Fibroblast of peridontal ligament (primary cell): ENCODE measurements around the gene SYCP2.

ENCODE experiments used
- DNase-seq: peaks from one replicate; pipeline ENCODE4 v3.0.0-alpha.2; 2010; ENCODE audit errors: extremely low read depth

SYCP2 gene

DNA sequence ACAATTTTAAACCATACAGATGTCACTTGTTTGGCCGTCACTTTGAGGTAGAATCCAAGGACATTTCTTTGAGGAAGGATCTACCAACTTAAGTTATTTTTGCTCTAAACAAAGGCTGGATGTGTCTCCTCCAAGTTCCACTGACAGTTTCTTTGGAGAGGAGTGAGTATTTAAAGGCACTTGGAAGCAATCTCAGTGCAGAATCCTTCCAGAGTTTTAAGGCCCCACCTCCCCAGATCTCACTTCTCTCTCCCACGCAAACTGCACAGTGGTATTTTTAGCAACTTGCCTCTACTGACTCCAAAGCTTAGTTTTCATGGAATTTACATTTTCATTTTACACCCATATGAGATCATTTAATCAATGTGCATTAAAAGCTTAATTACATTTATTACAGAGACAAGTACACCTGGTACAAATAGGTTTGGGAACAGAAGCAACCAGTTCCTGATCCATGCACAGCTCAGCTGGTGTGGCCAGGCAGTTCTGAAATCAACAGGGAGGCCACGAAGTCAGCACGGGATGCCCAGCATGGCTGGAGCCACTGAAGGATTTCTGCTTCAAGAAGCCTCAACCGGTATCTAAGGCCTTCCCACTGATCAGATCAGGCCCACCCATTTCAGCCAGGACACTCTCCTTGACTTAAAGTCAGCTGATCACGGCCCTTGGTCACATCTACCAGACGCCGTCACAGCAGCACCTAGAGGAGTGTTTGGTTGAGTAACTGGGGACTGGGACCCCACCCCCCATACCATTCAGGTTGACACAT, 109.8 kb downstream of the SYCP2 start:
- DNase-seq: no peak

DNA sequence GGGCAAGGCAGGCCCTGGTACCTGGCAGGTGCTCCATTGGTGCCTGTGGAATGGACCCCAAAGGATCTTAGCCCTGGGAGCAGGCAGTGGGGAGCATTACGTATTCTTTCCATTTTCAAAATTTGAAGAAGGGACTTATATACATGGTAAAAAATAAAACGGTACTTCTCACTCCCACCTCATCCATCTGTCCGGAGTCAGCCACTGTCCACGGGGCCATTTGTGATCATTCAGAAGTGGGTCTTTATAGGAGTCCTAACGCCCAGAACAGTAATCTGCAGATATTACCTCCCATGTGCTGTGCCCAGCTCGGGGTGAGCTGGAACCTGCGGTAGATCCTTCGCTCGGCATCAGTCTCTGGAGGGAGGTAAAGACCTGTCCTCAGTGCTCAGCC, 110.4 kb downstream of the SYCP2 start:
- DNase-seq: no peak

DNA sequence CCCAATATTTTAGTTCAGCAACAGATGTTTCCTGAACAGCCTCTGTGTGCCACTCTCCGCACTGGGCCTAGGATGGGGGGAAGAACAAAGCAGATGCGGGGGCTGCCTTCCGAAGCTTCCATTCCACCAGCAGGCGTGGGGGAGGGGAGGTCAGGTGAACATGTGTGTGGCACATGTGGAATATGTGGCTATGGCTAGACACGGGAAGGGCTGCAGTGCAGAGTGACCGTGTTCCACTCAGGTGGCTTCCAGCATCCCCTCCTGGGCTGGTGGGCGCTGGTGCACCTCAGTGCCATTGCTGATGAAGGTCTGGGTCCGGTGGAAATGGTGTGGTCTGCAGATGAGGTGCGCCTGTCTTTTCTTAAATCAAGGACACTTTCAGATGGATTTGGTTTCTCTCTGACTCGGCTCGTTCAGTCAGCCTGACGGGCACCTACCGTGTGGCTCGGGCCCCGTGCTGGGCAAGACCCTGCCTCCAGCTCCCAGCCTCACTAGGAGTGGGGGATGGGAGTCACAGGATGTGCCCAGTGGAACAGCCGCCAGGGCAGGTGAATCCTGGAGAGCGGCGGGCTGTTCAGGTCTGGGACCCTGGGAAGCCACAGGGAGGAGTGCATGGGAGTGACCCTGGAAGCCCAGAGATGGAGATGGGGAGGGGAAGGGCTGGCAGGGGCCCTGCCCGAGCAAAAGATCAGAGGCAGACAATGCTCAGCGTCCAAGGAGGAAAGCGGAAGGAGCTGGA, 111.0 kb downstream of the SYCP2 start:
- DNase-seq: no peak

DNA sequence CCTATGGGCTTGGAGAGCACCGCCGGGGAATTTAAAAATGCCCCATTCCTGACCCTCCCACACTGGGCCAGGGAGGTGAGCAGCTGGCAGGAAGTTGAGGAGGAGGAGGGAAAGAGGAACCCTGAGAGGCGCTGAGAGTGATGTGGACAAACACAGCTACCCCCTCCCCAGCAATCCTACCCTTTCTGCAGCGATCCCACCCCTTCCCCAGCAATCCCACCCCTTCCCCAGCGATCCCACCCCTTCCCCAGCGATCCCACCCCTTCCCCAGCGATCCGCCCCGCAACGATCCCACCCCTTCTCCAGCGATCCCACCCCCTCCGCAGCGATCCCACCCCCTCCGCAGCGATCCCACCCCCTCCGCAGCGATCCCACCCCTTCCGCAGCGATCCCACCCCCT, 111.6 kb downstream of the SYCP2 start:
- DNase-seq: no peak

DNA sequence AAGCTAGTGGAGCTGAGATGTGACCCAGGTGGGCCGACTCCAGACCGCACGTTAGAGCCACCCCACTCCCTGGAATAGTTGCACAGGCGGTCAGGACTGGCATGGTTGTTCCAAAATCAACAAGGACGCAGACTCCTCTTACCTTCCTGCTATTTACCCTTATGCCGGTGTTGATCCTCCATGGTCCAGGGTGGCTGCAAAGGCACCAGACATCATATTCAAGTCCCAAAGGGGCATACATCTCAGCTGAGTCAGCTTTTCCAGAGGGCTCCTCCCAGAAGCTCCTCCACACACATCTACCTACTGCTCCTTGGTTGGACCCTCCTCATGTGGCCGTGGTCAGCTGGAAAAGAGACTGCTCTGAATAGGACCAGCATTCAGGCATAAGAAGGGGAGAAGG, 112.2 kb downstream of the SYCP2 start:
- DNase-seq: no peak

DNA sequence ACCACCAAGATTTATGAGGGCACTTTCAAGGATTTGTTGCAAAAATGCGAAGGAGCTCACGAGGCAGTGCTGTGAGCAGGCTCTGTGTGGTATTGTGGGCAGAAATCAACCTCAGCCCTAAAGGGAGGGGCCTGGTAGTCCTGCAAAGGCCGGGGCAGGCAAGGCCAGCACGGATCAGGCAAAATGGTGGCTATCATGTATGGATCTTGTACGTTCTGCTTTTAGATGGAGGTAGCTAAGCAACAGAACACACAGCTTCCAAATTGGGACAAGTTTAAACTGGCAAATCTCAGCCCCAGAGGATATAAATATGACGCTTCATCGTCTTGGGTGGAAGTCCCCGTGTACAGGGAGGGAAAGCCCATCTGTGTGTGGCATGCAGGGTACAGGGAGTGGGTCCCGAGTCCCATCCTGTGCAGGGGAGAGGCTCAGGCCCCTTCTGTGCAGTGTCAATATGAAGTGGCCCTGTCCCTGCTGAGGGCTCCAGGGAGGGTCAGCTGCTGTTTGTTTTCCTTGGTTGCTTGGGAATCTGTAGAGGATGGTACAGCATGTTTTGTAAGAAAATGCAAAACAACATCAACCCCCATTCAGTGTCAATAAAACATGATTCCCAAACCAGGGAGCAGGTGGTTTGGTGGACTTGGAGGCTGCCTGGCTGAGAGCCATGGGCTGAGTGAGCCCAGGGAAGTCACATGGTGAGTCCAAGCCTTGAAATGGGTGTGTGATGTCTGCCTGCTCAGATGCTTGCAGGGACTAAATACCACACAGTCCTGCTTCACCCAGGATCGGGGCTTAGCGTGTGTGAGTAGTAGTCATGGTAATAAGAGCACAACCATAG, 113.0 kb downstream of the SYCP2 start:
- DNase-seq: no peak

DNA sequence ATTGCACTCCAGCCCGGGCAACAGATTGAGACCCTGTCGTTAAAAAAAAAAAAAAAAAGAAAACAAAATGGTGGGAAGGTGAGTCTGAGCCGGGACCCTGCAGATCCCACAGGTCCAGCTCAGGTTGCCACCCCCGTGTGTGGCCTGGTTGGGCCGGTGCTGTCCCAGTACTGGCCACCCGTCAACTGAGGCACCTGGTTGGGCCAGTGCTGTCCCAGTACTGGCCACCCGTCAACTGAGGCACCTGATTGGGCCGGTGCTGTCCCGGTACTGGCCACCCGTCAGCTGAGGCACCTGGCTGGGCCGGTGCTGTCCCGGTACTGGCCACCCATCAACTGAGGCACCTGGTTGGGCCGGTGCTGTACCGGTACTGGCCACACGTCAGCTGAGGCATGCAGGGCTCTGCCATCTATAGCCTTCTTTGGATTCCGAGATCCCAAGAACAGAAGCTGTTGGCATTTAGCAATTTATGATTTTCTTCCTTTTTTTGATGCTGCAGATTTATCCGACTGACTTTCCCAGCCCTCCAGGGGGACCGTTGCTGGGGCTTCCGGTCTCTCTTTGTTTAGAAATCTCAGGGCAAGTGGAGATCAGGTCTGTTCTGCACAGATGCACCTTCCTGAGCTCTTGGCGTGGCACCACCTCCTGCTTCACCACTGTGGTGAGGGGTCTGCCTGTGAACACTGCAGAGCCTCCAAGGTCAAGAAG, 113.8 kb downstream of the SYCP2 start:
- DNase-seq: no peak

DNA sequence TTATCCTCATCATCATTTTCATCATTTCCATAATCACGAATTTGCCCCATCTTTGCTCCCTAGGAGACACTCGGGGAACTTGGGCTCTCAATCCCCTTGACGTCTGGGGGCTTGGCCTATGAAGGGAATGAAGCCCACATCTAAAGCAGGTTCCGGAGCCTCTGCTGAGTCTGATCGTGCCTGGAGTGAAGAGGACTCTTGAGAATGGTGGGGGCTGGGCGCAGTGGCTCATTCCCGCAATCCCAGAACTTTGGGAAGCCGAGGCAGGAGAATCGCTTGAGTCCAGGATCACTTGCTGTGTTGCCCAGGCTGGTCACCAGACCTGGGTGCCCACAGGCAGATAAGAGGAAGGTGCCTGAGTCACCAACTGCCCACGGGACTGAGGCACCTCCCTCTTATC, 114.5 kb downstream of the SYCP2 start:
- no peak for DNase-seq

DNA sequence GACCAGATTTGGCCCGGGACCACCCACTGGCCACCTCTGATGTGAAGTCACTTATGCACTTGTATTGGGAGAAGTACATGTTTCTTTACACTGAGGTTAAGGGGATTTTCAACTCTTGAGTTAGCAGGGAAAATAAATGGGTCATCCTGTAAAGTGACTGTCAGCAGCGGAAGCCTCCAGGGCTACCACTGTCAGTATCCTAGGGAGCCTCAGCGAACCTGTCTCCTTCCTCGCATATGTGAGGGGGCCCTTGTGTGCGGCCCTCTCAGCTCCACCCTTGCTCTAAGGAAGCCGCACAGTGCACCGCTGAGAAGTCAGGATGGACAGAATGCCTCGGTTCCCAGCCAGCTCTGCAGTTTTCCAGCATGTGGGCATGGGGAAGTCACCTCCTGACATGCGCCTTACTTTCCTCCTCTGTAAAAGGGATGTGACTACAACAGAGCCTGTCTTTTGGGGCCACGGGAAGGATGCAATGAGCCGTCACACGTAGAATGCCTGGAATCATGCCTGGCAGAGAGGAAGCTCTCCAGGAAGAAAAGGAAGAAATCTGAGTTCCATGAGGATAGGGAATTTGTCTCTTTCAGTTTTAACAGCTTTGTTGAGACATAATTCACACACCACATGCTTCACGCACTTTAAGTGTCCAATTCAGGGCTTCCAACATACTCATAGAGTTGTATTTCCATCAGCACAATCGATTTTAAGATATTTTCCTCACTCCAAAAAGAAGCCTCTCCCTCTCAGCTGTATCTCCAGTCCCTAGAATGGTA, 115.4 kb downstream of the SYCP2 start:
- DNase-seq: no peak

DNA sequence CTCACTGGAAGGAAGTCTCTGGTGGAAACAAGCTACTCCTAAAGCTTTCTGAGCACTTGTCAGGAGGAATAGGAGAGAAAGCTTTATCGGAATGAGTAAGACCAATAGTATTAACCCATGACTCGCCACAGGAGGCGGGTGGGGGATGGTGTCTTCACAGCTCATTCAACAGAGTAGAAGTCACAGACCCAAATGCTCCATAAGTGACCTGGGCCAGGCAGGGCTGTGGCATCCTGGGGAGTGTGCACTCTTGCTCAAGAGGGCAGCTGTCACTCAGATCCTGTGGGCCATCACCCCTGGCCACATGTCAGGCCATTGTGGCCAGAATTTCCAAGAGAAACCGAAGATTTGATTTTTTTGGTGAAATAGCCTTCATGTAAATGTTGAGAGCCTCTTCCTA, 116.0 kb downstream of the SYCP2 start:
- DNase-seq: no peak

DNA sequence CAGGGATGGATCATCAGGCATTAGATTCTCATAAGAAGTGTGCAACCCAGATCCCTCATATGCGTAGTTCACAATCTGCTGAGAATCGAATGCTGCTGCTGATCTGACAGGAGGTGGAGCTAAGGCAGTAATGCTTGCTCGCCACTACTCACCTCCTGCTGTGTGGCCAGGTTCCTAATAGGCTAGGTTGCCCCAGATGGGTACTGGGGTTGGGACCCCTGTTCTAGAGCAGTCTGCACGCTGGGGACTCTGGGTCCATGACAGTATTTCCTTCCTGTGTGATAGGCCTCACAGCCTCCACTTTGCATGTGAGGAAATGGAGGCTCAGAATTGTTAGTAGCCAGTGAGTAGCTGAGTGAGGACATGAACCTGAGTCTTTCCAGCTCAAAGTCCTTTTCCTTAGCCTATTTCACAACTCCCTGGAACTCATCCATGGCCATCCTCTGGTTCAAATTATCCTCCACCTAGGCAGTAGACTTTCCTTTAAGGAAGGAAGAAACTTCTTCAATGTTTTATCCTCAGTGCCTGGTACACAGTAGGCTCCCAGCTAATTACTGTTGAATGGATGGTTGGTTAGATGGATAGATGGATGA, 117.2 kb downstream of the SYCP2 start:
- no peak for DNase-seq

DNA sequence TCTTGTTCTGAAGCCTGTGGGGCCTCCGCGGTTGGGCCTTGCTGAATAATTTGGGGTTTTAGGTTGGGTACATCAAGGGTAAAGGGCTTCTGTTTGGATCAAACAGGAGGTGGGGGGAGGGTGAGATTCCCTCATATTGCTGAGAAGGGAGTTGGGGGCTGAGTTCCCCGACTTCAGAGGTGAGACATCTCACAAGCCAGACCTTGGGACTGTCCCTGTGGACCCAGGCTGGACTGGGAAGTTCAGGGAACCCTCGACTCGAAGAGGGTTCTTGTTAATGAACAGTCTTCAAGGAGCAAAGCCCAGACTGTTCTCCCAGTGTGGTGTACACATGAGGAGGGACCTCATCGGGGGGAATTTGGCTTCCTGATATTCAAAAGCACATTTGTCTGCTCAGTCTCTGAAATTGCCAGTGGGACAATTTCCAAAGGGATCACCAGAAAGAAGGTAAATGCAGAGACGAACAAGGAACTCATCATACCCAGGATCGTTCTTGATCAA, 118.5 kb downstream of the SYCP2 start:
- DNase-seq: no peak

DNA sequence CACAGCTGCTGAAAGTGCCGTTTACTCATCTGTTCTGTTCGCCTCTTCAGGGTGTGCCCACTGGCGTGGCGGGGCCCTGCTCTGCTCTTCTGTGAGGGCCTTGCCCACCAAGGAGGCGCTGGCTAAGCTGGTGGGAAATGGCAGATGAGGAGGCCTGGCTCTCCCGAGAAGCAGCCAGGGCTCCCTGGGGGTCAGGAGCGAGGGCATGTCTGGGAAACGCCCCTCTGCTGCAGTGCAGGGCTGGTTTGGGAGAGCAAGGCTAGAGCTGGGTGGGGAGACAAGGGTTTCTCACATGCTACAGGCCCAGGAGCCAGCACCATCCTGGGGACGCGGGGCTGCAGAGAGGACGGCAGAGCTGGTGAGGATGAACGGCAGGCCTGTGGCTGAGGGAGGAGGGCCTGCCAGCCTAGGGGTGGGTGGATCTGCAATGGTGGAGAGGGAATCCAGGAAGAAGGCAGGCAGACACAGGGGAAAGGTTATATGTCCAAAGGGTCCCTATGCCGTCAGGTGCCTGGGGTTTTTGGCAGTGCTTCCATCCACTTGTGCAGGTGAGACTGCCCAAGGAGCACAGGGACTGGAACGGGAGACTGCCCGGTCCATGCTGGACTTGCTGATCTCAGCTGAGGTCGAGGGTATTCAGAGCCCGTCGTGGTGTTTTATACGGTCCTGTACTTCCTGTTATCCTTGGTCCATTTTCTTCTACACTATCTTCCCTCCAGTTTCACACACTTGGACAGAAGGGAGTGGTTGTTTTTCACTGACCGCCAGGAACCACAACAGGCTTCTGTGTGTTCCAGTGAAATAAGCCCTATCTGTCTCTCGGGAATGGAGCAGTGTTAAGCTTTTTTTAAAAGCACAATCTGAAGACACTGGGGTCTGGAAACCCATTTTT, 119.2 kb downstream of the SYCP2 start:
- DNase-seq: no peak
